CD1c-positive myeloid dendritic cell (primary cell): ENCODE measurements around the gene DAO.

ENCODE experiments used
- DNase-seq: peaks from one replicate; pipeline ENCODE4 v3.0.0-alpha.2; 2016; ENCODE audit errors: extremely low spot score

The DAO gene

GRCh38 chr12:108875280-108875679, 4.6 kb upstream of the DAO start:
- no peak for DNase-seq

GRCh38 chr12:108875682-108876361, 4.1 kb upstream of the DAO start:
- DNase-seq = no peak

GRCh38 chr12:108876550-108876949, 3.3 kb upstream of the DAO start:
- DNase-seq = no peak

GRCh38 chr12:108881953-108882352, 2.1 kb downstream of the DAO start:
- DNase-seq = no peak

GRCh38 chr12:108884116-108885012, 4.5 kb downstream of the DAO start:
- peak; percentile 84 for DNase-seq

- no peak for DNase-seq
Observed at GRCh38 chr12:108886873-108887629, 7.2 kb downstream of the DAO start.

GRCh38 chr12:108888031-108888430, 8.1 kb downstream of the DAO start:
- DNase-seq = no peak

GRCh38 chr12:108890208-108890607, 10.3 kb downstream of the DAO start:
- DNase-seq = no peak

- no peak for DNase-seq
Observed at GRCh38 chr12:108895220-108895802, 15.4 kb downstream of the DAO start.

GRCh38 chr12:108896336-108896735, 16.4 kb downstream of the DAO start:
- no peak for DNase-seq

- DNase-seq = no peak
Observed at GRCh38 chr12:108896817-108897216, 16.9 kb downstream of the DAO start.

GRCh38 chr12:108899145-108899544, 19.3 kb downstream of the DAO start:
- DNase-seq = no peak

GRCh38 chr12:108905725-108906124, 25.8 kb downstream of the DAO start:
- DNase-seq = peak; percentile 81

- no peak for DNase-seq
Observed at GRCh38 chr12:108906971-108907370, 27.1 kb downstream of the DAO start.

- peak; percentile 75 for DNase-seq
Observed at GRCh38 chr12:108907839-108908351, 28.0 kb downstream of the DAO start.

- DNase-seq = no peak
Observed at GRCh38 chr12:108910336-108910735, 30.4 kb downstream of the DAO start.

GRCh38 chr12:108911915-108912314, 32.0 kb downstream of the DAO start:
- no peak for DNase-seq

- no peak for DNase-seq
Observed at GRCh38 chr12:108912361-108912760, 32.5 kb downstream of the DAO start.

GRCh38 chr12:108914121-108914531, 34.2 kb downstream of the DAO start:
- peak; percentile 88 for DNase-seq

- no peak for DNase-seq
Observed at GRCh38 chr12:108915632-108916133, 35.8 kb downstream of the DAO start.

- DNase-seq = no peak
Observed at GRCh38 chr12:108916336-108916735, 36.4 kb downstream of the DAO start.

GRCh38 chr12:108918206-108918605, 38.3 kb downstream of the DAO start:
- DNase-seq = no peak
